ENCODE data around the gene GPATCH2L.
A peak's percentile ranks its signal among the peaks of the same experiment; 100 is the strongest.

The GPATCH2L gene

DNA sequence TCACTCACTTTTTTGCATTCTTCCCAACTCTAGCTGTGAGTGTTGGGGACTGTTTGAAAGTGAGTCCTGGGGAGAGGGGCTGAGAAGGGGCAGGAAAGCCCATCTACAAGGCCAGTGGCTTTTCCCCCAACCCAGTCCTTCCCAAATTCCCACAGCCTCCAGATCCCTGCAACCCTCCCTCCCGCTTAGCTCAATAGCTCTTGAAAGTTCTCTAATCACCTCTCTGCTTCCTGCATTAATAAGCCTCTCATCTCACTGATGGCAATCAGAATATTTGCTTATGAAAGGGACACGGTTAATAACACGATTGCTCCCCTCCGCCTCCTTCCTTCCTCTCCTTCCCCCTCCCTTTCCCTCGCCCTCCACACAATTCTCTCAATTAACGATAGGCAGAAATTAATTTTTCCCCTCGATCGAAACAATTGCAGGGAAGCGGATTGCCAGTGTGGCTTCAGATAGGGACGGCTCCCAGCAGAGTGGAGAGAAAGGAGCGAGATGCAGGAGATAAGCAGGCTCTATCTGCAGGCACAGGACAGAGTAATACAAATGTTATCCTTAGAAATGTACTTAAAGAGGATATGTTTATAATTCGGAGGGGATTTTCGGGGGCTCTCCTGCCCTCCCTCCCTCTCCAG lies 15.1 kb upstream of the GPATCH2L start:
- DNase-seq (ENCODE audit: low read depth), result no peak

DNA sequence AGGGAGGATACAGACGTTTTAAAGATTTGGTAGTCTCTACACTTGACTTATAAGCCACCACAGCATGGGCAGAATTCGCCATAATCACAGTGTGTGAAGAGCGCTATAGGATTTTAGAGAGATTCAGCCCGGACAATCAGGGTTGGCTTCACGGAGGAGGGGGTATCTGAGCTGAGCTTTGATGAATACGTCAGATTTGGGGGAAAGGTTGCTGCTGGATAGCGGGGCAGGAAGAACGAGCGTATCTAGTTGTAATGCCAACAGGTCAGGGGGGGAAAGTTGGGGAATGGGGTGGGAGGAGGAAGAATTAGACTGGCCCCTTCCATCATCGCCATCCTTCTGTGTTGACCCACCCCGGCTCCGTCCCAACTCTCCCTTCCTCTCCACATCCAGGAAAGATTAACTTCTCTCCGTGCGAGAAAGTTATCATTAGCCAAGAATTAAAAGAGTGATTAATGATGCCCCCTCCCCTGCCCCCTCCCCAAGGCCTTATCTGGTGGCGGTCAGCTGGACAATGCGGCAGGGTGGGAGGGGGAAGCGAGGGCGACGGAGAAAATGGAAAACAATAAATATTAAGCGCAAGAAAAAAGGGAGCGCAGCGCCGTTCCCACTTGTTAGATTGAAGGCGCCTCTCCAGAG lies 13.5 kb upstream of the GPATCH2L start:
- DNase-seq (ENCODE audit: low read depth), result no peak

DNA sequence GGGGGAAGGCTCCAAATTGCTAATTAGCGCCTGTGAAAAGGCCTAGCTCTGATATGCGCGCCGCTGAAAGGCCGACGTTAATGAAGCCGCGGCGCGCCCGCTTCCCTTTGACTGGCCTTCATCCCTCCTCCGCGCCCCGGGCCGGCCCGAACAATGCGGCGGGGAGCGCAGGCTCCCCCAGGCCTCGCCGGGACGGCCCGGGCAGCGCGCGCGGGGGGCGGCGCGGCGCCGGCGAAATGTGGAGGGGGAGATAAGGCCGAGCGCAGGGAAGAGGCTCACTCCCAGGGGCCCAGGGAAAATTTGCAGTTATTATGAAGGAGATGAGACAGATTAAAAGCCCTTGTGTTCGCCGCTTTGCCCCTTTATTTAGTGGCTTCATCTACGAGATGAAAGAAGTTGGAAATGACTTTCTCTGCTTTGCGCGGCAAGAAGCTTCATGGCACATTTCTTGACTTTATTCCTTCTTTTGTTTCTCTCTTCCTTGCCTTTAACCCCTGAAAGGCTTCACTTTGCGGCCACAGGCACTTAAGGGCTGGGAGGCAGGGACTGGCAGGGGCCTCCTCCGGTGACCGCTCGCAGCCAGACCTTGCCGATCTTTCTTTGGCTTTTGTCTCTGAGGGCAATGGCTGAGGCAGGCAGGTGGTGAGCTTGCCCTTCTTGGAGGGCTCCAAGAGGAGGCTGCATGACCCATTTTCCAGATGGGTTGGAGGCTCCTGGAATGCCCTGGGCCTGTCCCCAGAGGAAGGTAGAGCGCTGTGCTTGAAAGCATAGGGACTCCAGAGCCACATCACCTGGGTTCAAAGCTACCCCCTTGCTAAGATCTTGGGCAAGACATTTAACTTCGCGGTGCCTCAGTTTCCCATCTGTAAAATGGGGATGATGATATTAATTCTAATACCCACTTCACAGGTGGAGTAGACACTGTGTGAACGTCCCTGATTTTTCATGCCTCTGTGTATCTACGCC lies 12.7 kb upstream of the GPATCH2L start:
- no peak for DNase-seq (ENCODE audit: low read depth)

DNA sequence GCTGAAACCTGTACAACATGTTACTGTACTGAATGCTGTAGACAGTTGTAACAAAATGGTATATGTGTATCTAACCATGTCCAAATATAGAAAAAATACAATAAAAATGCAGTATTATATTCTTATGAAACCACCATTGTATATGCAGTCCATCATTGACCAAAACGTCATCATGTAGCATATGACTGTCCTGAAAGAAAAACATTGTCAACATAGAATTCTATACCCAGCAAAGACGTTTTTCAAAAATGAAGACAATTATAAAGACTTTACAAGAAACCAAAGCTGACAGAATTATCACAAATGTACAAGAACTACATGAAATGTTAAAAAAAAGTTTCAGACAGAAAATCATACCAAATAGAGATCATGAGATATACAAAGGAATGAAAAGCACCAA lies 8.1 kb upstream of the GPATCH2L start:
- no peak for DNase-seq (ENCODE audit: low read depth)

DNA sequence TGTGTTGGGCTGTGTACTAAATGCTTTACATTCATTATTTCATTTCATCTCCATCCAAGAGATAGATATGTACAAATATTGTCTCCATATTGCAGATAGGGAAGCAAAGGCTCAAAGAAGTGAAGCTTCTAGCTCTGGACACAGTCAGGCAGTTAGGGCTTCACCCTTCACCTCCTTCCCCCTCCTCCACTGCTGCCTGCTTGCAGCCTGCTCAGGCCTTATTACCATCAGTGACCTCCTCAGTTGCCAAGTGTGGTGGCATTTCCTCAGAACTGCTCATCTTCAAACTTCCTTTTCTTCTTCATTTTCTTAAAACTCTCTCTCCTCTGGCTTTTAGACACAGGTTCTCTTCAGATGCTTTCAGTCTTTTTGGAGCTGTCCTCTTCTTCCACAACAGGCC lies 4.7 kb upstream of the GPATCH2L start:
- no peak for DNase-seq (ENCODE audit: low read depth)

DNA sequence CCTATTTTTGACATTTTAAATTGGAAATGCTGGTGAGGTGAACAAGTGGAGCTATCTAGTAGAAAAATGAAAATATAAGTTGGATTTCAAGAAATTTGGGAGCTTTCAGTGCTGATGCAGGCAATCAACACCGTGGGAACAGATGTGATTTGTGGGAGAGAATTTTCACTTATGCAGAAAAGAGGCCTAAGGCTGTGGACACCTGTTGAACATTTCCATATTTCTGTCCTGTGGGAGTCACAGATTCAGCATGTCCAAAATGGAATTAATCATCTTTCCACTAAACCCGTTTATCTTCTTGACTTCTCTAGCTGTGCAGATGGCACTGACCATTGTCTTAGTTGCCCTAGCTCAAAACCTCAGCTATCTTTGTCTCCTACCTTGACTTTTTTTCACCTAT lies 2.5 kb upstream of the GPATCH2L start:
- DNase-seq (ENCODE audit: low read depth), result no peak

GRCh38 chr14:76152333-76152681 lies 585 bp downstream of the GPATCH2L start:
- peak; percentile 91 for DNase-seq (ENCODE audit: low read depth)

GRCh38 chr14:76153919-76154318 lies 2.2 kb downstream of the GPATCH2L start:
- DNase-seq (ENCODE audit: low read depth), result no peak

GRCh38 chr14:76154539-76155126 lies 2.9 kb downstream of the GPATCH2L start:
- DNase-seq (ENCODE audit: low read depth), result no peak

DNA sequence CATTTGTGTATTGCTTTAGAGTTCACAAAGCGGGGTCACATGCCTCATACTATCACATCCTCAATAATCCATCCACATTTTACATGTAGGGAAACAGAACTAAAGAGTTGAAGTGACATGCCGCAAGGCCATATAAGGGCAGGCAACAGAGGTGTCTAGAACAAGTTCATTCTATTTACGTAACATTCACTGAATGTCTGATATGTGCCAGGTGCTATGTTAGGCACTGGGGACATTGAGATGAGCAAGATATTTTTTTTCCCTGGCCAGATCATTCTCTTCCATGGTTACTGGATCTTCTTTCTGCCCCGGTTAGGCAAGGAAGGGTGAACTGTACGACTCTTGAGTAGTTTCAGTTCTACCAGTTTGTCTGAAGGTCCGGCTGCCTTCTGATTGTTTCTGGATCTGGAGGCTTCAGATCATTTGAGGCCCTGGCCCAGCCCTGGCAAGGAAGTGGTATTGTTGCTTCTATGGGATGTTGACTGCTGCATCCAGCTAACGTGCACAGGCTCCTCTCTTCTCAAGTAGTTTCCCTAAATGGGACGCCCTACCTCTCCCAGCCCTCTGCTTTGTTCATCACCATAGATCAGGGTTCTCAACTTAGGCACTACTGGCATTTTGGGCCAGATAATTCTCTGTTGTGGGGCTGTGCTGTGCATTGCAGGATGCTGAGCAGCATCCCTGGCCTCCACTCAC lies 12.1 kb downstream of the GPATCH2L start:
- DNase-seq (ENCODE audit: low read depth), result no peak

DNA sequence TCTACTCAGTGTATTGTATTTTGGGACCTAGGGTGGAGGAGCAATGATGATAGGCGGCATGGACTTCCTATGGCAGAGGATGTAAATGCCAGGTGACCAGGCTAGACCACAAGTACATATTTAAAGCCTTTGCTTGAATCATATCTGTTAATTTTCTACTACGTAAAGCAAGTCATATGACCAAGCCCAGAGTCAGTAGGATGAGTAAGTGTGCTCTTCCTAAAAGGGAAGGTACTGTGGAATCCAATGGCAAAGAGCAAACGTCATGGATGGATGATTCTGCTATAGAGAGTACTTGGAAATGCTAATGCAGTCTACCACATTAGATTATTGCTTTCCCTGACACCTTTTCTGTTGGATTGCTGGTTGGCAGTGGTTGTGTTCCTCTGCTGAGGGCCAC lies 16.8 kb downstream of the GPATCH2L start:
- peak; percentile 1 for DNase-seq (ENCODE audit: low read depth)

- DNase-seq (ENCODE audit: low read depth), result no peak
Observed at GRCh38 chr14:76169776-76170175, 18.1 kb downstream of the GPATCH2L start.

DNA sequence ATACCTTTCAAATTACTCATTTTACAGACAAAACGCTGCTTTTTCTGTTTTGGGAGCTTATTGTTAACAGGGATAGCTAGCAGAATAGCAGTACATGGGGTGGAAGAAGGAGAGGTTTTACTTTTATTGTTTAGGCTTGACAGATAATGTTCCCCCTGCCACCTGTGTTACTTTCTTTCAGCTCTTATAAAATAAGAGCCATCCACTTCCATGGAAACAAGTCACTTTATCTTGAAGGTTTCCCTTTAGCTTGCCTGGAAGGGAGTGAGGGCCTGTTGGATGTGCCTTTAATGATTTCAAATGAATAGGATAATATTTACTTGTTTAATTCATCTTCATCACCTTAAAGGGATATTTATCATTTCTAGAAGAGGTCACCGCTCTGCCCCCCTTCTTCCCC lies 23.3 kb downstream of the GPATCH2L start:
- DNase-seq (ENCODE audit: low read depth), result no peak

DNA sequence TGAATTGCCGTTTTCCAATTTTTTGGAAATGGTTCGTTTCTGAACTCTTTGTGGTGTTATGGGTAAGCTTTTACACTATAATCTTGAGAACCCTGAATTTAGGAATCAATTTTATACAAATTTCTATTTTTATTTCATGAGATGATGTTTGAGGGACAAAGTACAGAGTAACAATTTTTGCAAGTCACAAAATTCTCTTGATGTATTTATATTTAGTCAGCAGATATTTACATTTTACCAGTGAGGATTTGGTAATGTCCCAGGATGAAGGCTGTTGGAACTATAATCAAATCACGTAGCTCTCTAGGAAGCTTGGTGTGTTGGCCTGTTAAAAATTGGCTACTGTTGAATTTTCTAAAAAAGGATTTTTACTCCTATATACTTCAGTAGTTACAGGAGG lies 24.2 kb downstream of the GPATCH2L start:
- no peak for DNase-seq (ENCODE audit: low read depth)

DNA sequence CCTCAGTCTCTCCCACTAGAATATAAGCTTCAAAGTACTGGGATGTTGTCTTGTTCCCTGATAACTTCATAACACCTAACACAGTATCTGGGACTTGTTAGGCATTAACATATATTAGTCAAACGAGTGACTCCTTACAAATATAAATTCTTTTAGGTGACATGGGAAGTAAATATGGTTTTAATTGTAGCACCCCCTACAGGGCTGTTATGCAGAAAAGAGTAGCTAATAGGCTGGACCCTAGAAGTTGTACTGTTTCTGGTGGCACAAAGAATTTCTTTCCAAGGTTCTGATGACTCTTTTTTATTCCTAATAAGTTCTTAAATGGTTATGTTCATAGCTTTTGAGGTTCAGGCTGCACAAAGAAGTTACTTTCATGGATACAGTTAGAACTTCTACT lies 29.8 kb downstream of the GPATCH2L start:
- peak; percentile 24 for DNase-seq (ENCODE audit: low read depth)

DNA sequence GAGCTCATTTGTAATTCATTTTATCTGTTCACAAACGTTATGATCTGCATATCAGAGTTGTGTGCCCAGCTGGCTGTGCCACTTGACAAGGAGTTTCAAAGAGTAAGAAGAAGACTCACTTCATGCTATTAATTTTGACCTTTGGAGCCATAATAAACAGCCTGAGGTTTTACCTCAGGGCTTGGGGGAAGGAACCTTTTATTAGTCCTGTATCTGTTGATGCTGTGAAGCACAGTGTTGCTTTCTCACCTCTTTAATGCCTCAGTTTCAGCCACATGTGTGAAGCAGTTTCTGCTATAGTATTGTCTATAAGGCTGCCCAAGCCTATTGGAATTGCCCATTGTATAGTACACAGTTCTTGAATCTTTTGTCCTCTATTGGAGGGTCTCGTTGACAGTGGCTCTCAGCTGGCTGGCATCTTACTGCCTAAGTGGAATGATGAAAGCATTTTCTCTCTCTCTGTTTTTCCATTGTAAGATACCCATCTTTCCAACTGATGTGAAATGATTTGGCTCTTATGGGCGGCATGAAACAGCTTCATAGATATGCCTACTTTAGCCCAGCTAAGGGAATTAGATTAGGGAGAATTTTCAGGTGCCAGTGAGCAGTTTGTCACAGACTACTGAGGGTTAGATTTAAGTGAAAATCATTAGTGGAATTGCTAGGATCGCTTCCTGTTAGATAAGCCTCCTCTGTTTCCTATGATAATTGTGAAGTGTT lies 34.7 kb downstream of the GPATCH2L start:
- DNase-seq (ENCODE audit: low read depth), result no peak

GRCh38 chr14:76191297-76191696 lies 39.6 kb downstream of the GPATCH2L start:
- no peak for DNase-seq (ENCODE audit: low read depth)

DNA sequence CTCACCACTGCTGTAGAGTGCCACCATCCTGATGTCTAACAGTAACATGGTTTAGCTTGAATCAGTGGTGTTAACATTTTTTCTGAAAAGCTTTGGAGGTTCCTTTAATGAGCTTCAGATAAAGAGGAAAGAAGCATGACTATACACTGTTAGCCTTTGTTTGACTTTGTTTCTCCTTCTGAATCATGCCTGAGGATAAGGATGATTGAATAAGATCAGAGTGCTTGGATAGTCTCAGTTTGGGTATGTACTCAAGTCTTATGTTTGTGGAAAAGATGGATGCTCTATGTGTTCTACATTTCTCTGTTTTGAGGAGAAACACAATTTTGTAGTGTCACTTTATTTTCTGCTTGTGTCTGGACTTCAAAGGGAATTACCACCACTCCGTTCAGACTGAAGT lies 42.0 kb downstream of the GPATCH2L start:
- peak; percentile 31 for DNase-seq (ENCODE audit: low read depth)

DNA sequence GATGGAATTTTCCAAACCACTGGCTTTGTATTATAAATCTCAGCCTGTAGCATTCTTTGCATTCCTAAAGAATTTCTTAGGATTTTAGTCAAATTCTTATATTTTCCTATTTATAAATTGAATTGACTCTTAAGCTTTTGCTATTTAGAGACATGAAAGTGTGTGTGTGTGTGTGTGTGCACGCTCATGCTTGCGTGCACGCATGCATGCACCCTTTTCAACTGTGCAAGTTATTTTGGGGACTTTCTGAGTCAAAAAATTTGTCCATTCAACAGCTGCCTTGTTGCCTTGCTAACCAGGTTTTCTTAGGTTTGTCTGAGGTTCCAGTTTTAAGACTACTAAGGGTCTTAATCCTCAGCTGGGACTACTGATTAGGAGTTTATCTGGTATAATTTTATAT lies 42.6 kb downstream of the GPATCH2L start:
- no peak for DNase-seq (ENCODE audit: low read depth)

GRCh38 chr14:76195003-76195402 lies 43.3 kb downstream of the GPATCH2L start:
- DNase-seq (ENCODE audit: low read depth), result no peak

DNA sequence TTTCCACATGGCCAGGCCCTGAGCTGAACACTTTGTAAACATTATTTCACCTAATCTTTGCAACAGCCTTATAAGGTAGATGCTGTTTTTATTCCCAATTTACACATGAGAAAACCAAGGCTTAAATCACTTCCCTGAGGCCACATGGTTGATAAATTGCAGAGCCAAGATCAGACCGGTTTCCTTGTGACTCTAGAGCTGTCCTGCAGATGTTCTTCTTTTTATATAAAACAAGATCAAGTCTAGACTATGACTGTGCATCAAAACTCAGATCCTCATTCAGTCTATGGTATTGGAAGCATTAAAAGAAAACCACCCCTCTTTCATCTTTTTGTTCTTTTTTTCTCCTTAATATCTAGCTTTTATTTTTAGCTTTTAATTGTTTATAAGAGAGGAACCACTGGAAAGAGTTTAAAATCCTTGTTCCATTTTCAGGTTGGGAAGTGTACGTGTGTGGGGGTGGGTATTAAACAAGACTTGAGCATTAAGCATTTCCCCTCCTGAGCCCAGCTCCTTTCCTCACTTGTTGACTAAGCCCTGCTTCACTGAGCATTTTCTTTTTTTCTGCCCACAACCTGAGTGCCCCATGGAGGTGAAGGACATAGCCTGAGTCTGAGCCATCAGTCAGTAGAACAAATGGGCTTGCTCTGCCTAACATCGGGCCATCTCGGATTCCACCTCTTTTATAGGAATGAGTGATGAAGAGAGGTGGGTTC lies 45.4 kb downstream of the GPATCH2L start:
- no peak for DNase-seq (ENCODE audit: low read depth)
